NCI-H524 treated with DMSO at 0.1 percent for 48 hours (cell line): ENCODE data around the gene CHRM1.
"Not testable (repeated sequence)": the region's sequence is repeated elsewhere in the genome, so short reads cannot be mapped to it uniquely, and the experiment has no call there.

Experiments
- DNase-seq: peaks from one replicate; lab custom pipeline; 2025; lab: John Stamatoyannopoulos, UW

The CHRM1 gene, protein sequence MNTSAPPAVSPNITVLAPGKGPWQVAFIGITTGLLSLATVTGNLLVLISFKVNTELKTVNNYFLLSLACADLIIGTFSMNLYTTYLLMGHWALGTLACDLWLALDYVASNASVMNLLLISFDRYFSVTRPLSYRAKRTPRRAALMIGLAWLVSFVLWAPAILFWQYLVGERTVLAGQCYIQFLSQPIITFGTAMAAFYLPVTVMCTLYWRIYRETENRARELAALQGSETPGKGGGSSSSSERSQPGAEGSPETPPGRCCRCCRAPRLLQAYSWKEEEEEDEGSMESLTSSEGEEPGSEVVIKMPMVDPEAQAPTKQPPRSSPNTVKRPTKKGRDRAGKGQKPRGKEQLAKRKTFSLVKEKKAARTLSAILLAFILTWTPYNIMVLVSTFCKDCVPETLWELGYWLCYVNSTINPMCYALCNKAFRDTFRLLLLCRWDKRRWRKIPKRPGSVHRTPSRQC

DNA sequence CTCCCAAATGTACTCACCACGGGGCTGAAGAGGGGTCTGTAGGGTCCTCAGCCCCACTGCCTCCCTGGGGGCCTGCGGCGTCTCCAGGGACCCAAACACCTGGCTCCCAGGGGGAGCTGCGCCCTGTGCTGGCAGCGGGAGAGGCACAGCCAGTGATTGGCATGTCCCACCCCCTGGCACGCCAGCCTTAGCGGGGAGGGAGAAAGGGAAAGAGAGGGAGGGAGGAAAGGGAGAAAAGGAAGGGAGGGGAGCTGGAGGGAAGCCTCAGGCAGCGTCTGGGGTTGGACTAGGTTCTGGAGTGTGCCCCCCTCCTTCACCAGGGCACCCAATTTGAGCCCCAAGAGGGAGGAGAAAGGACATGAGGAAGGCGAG lies at the start of gene CHRM1:
Gene CHRM1, minus strand, starts transcription at position 163 of the 372 bp plus-strand sequence. CDS start 10,263 bp downstream, outside the sequence.
- no peak for DNase-seq

DNA sequence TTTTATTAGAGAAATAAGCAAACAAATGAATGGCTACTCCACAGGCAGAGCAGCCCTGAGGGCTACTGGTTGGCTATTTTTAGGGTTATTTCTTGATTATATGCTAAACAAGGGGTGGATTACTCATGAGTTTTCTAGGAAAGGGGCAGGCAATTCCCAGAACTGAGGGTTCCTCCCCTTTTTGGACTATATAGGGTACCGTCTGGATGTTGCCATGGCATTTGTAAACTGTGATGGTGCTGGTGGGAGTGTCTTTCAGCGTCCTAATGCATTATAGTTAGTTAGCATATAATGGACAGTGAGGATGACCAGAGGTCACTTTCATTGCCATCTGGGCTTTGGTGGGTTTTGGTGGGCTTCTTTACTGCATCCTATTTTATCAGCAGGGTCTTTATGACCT lies 44.4 kb upstream of the CHRM1 start:
- no peak for DNase-seq

DNA sequence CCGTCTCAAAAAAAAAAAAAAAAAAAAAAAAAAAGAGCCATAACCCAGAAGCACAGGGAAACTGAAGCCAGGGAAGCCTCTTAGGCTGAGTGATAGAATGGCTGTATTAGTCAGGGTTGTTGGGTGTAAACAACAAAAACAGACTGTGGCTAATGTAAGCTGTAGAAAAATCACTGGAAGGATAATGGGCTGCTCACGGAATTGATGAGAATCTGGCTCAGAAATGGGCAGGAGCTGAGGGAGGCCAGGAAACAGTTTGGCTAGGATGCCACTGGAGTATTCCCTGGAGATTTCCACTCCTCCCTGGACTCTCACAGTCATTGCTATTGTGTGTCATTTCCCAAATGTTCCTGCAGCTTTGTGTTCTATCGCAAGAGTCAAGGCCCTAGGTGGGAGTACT lies 41.2 kb upstream of the CHRM1 start:
- DNase-seq: no peak

DNA sequence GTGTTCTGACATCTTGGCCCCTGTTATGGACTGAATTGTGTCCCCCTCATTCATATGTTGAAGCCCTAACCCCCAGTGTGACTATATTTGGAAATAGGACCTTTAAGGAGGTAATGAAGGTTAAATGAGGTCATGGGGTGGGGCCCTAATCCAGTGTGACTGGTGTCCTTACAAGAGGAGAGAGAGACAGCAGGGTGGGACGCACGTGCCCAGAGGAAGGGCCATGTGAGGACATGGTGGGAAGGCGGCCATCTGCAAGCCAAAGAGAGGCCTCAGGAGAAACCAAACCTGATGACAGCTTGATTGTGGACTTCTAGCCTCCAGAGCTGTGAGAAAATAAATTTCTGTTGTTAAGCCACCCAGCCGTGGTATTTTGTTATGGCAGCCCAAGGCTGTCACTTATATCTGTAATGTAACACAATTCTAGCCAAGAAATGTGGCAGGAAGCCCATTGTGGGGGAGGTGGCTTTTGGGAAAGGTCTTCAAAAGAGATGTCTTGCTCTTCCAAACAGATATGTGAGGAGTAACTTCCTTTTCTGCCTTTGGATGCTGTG lies 39.9 kb upstream of the CHRM1 start:
- no peak for DNase-seq

DNA sequence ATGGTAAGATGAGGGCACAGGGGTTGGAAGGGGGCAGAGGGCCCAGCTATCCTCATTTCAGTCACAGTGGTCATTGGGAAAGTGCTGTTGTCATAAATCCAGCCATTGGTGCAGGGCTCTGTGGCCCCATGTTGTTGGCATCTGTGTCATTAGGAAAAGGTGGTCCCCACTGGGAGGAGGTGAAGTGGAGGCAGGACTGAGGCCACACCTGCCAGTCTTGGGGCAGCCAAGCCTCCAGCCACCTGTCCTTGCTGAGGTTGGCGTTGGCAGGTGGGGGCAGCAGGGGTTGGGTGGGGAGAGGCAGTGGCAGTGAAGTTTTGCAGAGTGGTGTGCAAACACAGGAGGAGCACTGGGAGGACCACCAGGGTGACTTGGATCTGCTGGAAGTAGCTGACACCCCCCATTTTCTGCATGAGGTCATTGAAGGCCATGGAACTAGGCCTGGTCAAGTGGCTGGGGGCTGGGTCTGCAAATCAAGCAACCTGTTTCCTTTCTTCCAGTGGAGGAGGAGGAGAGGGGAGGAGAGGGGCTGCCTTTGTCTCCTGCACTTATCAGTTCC lies 38.3 kb upstream of the CHRM1 start:
- no peak for DNase-seq

DNA sequence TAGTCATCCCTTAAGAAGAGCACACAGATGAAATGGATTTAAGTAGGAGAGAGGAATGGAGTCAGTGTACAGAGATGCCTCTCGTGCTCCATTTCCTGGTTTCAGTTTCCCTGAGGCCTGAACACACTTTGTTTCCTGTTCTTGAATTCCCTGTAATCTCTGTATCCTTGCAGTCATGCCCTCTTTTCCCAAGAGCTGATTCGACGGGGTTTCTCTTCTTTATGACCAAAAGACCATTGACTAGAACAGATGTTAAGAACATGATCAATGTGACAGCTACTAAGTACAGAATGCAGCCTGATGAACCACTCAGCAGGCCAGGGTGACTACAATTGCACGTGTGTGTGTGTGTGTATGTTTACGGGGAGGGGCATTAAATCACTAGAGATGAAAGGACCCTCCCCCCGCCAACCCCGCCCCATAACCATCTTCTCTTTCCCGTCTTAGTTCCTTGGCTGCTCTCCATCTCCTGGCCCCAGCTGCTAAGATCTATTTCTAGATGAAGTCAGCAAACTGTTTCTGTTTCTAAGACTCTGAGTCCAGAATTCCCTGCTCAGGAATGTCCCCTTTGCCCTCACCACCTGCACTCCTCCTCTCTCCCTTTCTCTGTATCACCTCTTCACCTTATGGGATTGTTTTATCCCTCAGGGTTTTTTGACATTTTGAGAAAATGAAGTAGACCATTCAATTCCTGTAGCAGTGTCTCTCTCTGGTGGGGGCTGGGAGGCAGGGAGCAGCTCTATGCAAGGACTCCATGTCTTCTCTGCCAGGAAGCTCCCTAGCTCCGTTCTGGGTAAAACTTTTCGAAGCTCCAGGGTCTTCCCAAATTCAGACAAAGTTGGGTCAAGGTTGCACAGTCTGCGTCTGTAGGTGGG lies 37.6 kb upstream of the CHRM1 start:
- DNase-seq: no peak

DNA sequence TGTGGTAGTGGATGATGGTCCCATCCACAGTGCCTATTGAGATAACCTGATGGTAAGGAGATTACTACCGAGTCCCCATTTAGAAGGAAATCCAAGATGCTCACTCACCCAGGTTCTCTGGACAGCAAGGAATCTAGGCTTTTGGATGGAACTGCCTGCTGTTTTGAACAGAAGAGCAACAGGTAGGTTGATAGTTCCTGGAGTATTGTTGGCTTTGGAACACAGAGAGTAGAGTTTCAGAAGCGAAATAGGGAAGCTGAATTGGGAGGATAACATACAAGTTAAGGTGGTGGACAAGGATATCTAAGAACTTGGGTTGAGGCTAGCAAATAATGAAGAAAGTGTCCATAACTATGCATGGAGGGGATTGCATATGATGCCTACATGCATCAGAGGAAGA lies 36.0 kb upstream of the CHRM1 start:
- no peak for DNase-seq

DNA sequence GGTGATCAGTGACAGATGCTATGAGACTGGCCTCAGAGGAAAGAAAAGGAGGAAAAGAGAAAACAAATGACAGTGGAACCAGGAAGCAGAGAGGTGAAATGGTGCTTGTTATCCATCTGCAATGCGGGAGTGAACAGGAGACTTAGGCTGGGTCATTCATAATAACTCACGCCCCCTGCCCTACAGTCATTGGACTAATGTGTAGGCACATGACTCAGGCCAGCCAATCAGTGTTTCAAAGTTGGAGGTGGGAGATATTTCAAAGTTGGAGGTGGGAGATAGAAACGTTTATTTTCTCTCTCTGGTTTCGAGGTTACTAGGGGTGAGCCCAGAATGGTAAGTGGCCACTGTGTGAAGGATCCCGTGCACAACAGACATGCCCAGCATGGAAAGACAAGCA lies 33.3 kb upstream of the CHRM1 start:
- DNase-seq: no peak

DNA sequence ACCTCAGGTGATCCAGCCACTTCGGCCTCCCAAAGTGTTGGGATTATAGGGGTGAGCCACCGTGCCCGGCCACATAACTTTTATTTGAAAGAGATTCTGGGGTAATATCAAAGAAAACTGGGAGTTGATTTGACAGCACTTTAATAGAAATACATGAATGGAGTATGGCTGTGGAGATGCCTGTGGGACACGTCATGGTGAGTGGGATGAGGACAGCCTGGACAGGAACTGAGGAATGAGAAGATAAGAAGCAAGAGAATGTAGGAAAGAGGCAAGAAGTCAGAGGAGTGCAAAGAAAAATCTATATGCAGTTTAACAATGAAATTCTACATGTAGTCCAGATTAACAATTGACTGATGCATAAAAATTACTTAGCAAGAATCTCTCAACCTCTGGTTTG lies 32.6 kb upstream of the CHRM1 start:
- DNase-seq: no peak

DNA sequence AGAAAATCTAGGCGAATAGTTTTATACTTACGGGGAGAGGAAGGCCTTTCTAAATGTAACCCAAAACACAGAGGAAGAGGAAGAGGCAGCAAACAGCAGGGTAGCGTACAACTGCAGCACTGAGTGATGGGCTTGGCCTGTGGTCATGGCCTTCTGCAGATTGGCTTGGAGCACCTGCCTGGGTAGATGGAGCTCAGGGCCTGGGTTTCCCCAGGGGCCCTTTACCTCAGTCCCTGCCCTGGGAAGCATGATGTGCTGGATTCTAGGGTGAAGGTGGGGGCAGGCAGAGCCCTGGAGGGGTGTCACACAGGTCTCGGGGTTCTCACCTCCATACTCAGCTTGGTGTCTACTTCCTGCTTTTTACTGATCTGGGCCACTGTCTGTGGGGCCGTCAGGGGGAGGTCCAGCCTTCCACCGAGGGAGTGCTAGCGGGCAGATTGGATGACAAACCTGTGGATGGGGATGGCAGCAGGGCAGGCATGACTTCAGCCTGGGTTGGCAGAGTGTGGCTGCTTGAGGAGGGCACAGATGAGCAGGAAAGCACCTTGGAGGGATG lies 27.7 kb upstream of the CHRM1 start:
- DNase-seq: no peak

DNA sequence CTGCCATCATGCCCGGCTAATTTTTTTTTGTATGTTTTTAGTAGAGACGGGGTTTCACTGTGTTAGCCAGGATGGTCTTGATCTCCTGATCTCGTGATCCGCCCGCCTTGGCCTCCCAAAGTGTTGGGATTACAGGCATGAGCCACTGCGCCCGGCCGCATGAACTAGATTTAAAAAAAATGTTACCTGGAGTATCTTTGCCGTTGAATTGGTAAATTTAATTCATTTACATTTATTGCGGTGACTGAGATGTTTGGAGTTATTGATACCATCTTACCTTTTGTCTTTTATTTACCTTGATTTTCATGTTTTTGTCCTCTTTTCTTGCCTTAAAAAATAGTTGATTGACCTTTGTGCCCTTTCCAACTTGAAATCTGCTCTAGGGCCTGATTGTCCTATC lies 24.4 kb upstream of the CHRM1 start:
- DNase-seq: not testable (repeated sequence)

DNA sequence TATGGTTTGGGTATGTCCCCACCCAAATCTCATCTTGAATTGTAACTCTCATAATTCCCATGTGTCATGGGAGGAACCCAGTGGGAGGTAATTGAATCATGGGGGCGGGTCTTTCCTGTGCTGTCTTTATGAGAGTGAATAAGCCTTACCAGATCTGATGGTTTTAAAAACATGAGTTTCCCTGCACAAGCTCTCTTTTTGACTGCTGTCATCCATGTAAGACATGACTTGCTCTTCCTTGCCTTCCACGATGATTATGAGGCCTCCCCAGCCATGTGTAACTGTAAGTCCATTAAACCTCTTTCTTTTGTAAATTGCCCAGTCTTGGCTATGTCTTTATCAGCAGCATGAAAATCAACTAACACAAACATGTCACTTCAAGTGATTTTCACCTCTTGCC lies 16.4 kb upstream of the CHRM1 start:
- not testable (repeated sequence) for DNase-seq

DNA sequence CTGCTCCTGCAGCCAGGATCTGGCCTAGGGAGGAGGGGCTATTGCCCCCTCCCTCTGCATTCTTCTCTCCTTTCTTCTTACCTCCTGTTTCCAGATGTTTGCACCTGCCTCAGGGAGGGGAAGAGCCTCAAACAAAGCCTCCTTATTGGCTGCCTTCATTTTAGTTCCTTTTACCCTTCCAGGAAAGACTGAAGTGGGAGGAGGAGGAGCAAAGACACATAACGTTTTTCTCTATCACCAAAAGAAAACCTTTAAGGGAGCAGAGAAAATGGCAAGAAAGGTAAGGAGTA lies 13.3 kb upstream of the CHRM1 start:
- no peak for DNase-seq

DNA sequence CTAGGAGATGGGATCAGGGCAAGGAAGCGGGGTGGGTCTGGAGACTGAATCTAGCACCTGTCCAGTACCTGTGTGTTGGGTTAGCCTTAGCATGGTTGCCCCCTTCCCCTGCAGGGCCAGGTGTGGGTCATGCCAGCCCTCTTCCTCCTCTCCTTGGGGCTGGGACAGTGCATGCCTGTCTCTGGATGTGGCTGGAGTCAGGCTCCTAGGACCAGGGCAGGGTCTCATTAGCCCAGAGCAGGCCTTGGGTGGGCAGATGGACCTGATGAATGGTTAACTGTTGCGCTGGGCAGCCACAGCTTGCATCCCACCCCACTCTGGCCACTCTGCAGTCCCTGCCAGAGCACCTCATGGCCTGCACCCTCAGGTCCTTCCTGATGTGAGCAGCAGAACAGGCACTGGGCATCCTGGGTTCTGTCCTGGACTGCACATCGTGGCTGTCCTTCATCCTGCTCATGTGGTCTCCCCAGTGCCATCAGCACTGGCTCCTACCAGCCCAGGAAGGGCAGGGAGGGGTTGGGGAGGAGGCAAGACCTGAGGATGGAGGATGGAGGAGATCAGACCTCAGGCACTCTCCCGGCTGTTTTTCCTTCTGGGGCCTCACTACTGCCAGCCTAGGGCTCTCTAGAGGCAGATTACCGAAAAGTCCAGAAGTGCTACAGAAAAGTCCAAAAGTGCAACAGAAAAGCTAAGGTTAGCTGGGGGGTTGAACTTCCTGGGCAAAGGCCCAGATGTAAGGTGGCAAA lies 12.8 kb upstream of the CHRM1 start:
- DNase-seq: no peak

DNA sequence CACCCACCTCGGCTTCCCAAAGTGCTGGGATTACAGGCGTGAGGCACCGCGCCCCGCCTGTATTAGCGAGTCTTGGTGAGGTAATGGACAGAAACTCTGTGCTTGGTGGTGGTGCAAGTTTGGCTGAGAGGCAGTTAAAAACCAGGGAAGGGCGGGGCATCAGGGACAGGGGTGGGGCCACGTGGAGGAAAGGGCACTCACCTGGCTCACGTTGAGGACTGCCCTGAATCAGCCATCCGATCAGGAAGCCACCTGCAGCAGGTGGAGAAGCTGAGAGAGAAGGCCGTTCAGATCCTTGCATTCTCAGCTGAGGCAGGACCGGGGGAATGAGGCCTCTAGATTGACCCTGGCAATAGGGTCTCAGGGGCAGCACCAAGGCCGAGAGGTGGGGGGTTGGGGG lies 12.1 kb upstream of the CHRM1 start:
- no peak for DNase-seq

DNA sequence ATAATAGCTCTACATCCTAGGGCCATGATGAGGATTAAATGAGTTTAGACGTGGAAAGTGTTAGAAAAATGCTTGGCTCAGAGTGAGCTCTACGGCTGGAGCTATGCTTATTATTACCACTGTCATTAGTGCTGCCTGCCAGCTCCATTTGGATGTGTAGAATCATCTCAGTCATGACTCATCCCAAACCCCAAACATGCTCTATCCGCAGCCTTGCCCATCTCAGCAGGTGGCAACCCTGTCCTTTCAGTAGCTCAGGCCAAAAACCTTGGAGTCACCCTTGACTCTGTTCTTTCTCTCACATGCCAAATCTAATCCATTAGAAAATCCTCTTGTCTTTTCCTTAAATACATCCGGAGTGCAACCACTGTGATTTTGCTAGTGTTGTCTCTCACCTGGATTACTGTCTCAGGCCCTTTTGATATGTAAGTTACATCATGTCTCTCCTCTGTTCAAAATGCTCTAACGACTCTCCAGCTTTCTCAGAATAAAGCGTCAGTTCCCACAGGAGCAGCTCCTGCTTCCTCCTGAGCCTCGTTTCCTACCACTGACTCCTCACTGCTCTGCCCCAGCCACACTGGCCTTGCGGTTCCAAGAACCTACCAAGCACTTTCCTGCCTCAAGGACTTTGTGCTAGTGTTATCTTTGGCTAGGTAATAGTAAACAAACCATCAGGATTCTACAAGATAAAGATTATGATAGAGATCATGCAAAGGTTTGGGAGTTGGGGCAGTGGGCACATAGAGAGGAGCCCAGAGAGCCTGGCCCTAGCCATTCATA lies 10.5 kb upstream of the CHRM1 start:
- DNase-seq: no peak

DNA sequence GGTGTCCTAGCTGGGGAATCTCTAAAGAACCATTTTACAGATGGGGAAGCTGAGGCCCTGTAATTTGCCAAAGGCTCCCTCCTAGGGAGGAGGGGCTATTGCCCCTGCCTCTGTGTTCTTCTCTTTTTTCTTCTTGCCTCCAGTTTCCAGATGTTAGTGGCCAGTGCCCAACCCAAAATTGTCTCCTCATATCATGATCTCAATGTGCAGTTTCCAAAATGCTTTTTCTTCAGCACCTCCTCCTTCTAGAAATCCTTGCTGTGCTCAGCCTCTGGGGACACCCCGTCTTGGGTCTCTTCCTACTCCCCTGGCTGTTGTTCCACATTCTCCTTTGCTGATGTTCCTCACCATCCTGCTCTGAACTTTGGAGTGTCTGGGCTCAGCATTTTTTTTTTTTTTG lies 9.5 kb upstream of the CHRM1 start:
- DNase-seq: no peak

DNA sequence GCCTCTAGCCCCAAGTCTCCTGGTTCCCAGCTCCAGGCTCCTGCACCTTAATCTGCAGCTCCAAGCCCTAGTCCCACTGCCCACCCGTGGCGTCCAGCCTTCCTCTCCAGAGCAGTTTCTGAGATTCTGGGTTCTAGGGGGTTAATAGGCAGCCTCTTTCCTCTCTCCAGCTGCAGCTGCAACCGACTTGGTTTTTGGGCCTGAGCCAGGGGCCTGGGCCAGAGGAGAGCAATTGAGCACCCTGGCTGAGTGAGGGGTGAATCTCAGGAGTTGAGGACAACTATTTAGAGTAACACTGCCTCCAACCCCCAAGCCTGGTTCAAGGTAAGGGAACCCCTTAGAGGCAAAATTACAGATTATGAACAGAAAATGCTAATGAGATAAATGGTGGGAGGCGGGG lies 9.0 kb upstream of the CHRM1 start:
- DNase-seq: no peak

DNA sequence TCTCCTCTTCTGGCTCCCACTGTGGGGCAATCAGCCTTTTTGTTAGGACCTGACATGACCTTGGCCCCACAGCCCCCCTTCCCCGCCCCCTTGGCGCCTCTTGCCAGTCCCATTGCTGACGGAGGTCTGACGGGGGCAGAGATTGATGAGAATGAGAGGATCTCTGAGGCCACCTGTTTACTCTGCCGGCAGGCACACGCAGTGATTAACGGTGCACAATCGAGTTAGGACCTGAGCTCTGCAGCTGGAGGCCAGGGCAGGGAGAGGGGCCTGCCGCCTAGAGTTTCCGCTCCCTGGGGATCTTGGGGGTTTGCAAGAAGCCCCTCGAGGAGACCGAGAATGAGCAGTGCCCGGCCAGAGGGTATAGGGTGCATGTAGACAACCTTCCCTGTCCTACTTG lies 6.8 kb upstream of the CHRM1 start:
- DNase-seq: no peak

DNA sequence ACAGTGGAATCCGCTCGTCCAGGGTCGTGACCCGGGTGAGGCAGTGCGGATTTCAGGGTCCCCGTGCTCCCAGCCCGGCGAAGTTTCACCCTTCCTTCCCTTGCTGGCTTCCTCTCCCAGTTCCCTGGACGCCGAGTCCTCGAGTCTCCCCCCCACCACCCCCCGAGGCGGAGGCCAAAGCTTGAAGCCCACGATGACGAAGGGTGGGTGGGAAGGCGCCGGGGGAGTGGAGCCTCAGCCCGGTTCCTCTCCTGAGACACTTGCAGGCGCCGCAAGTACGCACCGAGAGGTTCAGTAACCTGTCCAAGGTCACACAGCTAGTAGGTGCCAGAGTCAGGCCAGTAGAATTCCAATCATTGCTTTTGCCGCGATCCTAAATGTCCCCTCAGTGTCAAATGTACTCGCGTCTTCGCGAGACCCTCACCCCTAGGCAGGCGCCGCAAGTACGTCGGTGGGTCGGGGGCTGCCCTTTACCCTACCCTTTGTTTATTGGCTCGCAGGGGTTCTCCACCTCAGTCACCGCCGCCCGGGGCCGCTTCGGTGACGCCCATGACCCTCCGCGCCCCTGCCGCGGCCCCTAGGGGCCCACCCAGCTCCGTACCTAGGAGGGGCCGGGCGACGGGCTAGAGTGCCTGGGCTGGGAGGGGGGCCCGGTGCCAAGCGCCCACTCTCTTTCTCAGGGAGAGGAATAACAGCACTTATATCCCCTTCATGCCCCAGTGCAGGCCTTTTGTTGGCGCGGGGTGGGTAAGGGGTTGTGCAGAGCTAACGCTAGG lies 5.7 kb upstream of the CHRM1 start:
- DNase-seq: no peak
